ENCODE results near the gene OSBP2. TPM values are rescaled to one million over a fixed set of nuclear protein-coding genes. Genes with fewer than 3 reads are reported as not detected.
A peak's percentile ranks its signal among the peaks of the same experiment; 100 is the strongest.

Gene OSBP2
- total RNA-seq, 4 donors from 2014 or later = 0.66 to 2.4 (median 1.6) TPM

DNA sequence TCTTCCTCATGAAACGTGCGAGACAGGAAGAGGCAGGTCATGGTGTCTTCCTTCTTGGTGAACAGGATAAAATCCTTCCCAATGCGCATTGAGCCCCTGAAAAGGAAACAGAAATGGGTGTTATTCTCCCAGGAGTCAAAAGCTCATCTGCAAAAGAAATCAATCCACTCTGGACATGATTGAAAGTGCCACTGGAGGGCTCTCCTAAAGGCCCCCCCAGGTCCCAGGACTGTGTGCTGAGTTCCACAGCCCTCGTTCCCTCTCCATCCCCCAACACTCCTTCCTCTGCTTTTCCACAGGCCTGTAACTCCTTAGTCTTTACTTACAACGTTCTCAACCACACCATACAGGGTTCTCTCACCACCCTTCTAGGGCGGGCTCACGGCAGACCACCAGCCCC, 251.7 kb downstream of the OSBP2 start:
- Histone ChIP-seq H3K4me1 (peaks cover 0 to 46% (median 19%) of the 10 kb centered on the region in 4 donors), H3K9me3 (no peaks in the 10 kb centered on the region), H3K27ac (peak overlapping the region; percentile 59 to 88 (median 82)), H3K4me3 (no peak overlapping the region), H3K27me3 (no peaks in the 10 kb centered on the region), H3K36me3 (peaks cover 2 to 78% (median 49%) of the 10 kb centered on the region in 3 donors)
- TF ChIP-seq, protein P1, sequence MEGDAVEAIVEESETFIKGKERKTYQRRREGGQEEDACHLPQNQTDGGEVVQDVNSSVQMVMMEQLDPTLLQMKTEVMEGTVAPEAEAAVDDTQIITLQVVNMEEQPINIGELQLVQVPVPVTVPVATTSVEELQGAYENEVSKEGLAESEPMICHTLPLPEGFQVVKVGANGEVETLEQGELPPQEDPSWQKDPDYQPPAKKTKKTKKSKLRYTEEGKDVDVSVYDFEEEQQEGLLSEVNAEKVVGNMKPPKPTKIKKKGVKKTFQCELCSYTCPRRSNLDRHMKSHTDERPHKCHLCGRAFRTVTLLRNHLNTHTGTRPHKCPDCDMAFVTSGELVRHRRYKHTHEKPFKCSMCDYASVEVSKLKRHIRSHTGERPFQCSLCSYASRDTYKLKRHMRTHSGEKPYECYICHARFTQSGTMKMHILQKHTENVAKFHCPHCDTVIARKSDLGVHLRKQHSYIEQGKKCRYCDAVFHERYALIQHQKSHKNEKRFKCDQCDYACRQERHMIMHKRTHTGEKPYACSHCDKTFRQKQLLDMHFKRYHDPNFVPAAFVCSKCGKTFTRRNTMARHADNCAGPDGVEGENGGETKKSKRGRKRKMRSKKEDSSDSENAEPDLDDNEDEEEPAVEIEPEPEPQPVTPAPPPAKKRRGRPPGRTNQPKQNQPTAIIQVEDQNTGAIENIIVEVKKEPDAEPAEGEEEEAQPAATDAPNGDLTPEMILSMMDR (IDR thresholded peaks at IDR 0.05) = no peak
- TF ChIP-seq POLR2A (IDR thresholded peaks at IDR 0.05) = no peak
- TF ChIP-seq EP300 (IDR thresholded peaks at IDR 0.05) = no peak
- DNase-seq (ENCODE audit: low spot score in 2 of 2) = no peak
- WGBS, 2 donors = 65 to 76% methylated on average over 7 of the region's 7 CpGs

DNA sequence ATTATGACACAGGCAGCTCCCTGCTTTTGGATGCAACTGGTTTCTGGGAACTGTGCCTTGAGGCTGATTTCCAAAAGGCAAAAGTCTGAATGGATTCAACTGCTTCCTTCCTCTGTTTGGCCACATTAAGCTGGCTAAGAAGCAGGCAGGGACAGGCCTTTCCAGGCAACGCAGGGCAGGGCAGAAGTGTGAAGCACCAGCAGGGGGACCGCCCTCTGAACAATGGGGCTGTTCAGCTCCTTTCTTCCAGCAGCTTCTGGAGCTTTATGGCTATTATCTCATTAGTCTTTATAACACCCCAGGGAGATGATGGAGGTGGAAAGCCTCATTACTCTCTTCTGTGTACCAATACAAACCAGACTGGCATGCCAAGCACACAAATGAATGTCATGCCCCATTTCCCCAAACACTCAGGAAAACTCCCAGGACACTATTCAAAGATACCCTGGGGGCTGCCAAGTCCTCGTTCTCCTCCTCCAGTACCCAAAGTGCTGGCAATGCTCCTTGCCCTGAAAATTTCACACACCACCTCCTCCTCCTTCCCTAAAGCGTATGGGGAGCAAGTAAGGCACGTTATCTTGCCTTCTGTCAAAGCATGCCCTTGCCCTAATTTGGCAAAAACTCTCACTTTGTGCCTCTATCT, 252.6 kb downstream of the OSBP2 start:
- DNase-seq (ENCODE audit: low spot score in 2 of 2) = no peak
- Histone ChIP-seq H3K36me3 (peaks cover 2 to 75% (median 40%) of the 10 kb centered on the region in 3 donors), H3K4me3 (no peak overlapping the region), H3K4me1 (peaks cover 0 to 46% (median 19%) of the 10 kb centered on the region in 4 donors), H3K27me3 (no peaks in the 10 kb centered on the region), H3K27ac (peak overlapping the region; percentile 59 to 88 (median 82)), H3K9me3 (no peaks in the 10 kb centered on the region)
- 27 to 34% methylated on average over 5 of the region's 5 CpGs for WGBS, 2 donors
- TF ChIP-seq, protein P1 (IDR thresholded peaks at IDR 0.05) = peak in 1 of 5 experiments; percentile 31
- peak in 1 of 2 donors; percentile 74 for TF ChIP-seq EP300 (IDR thresholded peaks at IDR 0.05)
- no peak for TF ChIP-seq POLR2A (IDR thresholded peaks at IDR 0.05)

DNA sequence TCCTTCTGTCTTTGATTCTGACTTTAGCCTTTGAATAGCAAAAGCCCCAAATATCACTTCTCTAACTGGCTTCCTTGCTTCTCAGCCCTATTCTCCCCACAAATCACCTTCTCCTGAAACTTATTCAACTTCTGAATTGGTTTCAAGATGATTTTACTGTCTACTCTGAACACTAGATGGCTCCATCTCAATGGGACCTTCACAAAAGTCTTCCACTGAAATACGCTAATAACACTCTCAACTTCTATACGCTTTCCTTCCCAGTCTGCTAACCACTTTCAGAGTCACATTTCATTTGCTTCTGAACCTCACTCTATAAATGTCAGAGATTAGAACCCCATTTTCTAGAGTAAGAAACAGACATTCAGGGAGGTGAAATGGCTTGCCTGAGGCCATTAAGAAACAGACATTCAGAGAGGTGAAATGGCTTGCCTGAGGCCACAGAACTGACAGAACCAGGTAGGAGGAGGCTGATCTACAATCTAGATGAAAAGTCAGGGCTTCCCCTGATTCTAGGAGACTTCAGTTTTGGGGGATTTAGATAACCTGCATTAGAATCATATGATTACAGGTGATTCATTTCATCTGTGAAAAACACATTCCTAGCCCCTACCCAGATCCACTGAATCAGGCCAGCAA, 253.3 kb downstream of the OSBP2 start:
- no peak for DNase-seq (ENCODE audit: low spot score in 2 of 2)
- TF ChIP-seq POLR2A (IDR thresholded peaks at IDR 0.05) (no peak), EP300 (IDR thresholded peaks at IDR 0.05) (peak in 1 of 2 donors; percentile 37)
- TF ChIP-seq, protein P1 (IDR thresholded peaks at IDR 0.05) = peak; percentile 48 to 84 (median 51)
- H3K36me3 ChIP-seq = peaks cover 2 to 75% (median 34%) of the 10 kb centered on the region in 3 donors
- no peaks in the 10 kb centered on the region for H3K27me3 ChIP-seq
- 15 to 16% methylated on average over 2 of the region's 2 CpGs for WGBS, 2 donors
- peak overlapping the region; percentile 59 to 88 (median 82) for H3K27ac ChIP-seq
- H3K9me3 ChIP-seq = no peaks in the 10 kb centered on the region
- H3K4me1 ChIP-seq = peaks cover 0 to 46% (median 19%) of the 10 kb centered on the region in 4 donors
- no peak overlapping the region for H3K4me3 ChIP-seq

DNA sequence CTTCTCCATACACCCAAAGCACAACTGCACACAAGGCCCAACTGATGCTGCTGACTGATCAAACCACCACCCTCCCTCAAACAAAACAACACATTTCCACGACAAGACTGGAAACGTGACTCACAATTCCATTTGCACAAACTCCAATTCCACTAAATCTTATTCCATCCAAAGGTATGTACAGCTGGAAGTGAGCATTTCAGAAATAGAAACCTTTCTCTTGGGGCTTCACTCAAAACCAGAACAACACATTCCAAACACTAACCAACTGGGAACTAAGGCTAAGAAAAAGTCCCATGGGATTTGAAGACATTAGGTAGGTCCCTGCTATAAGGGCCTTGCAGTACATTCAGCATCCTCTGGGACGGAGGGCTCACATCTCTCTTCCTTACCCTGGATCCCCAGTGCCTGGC, 254.3 kb downstream of the OSBP2 start:
- TF ChIP-seq EP300 (IDR thresholded peaks at IDR 0.05) (no peak), POLR2A (IDR thresholded peaks at IDR 0.05) (no peak)
- TF ChIP-seq, protein P1 (IDR thresholded peaks at IDR 0.05) = no peak
- Histone ChIP-seq H3K27me3 (no peaks in the 10 kb centered on the region), H3K4me1 (peaks cover 0 to 46% (median 19%) of the 10 kb centered on the region in 4 donors), H3K36me3 (peaks cover 0 to 75% (median 31%) of the 10 kb centered on the region in 3 donors), H3K9me3 (no peaks in the 10 kb centered on the region), H3K4me3 (no peak overlapping the region), H3K27ac (peak overlapping the region in 3 of 4 donors; percentile 79 to 88 (median 86))
- DNase-seq (ENCODE audit: low spot score in 2 of 2) = no peak
- WGBS, 2 donors = 44 to 46% methylated on average over 3 of the region's 3 CpGs

All from tibial nerve (tissue), 4 donors.